ENCODE results near the gene COL13A1. TPM values are rescaled to one million over a fixed set of nuclear protein-coding genes. Genes with fewer than 3 reads are reported as not detected.
A peak's percentile ranks its signal among the peaks of the same experiment; 100 is the strongest.

The COL13A1 gene
- total RNA-seq, 1 donor from 2014 or later, result 25.6 TPM

DNA sequence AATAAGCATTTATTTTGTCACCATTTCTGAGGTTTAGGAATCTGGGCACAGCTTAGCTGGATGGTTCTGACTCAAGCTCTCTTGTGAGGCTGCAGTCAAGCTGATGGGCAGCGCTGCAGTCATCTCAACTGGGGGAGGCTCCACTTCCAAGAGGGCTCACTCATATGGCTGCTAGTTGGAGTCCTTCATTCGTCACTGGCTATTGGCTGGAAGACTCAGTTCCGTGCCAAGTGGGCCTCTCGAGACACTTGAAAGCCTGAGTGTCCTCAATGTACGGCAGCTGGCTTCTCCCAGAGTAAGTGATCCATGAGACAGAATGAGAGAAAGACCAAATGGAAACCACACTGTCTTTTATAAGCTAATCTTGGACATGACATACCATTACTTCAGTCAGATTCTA is 21.6 kb upstream of the COL13A1 start:
- Mint-ChIP-seq H3K36me3 (ENCODE audit: low read depth) (no peaks in the 10 kb centered on the region), H3K9me3 (ENCODE audit: low read depth) (no peaks in the 10 kb centered on the region), H3K27me3 (ENCODE audit: low read depth) (no peaks in the 10 kb centered on the region), H3K27ac (ENCODE audit: unreplicated experiment) (peak overlapping the region; percentile 19), H3K4me3 (ENCODE audit: unreplicated experiment) (no peak overlapping the region), H3K4me1 (ENCODE audit: low read depth) (no peaks in the 10 kb centered on the region)
- TF ChIP-seq, protein P1, sequence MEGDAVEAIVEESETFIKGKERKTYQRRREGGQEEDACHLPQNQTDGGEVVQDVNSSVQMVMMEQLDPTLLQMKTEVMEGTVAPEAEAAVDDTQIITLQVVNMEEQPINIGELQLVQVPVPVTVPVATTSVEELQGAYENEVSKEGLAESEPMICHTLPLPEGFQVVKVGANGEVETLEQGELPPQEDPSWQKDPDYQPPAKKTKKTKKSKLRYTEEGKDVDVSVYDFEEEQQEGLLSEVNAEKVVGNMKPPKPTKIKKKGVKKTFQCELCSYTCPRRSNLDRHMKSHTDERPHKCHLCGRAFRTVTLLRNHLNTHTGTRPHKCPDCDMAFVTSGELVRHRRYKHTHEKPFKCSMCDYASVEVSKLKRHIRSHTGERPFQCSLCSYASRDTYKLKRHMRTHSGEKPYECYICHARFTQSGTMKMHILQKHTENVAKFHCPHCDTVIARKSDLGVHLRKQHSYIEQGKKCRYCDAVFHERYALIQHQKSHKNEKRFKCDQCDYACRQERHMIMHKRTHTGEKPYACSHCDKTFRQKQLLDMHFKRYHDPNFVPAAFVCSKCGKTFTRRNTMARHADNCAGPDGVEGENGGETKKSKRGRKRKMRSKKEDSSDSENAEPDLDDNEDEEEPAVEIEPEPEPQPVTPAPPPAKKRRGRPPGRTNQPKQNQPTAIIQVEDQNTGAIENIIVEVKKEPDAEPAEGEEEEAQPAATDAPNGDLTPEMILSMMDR (IDR thresholded peaks at IDR 0.05), result no peak
- no peak for DNase-seq (ENCODE audit: low spot score)

DNA sequence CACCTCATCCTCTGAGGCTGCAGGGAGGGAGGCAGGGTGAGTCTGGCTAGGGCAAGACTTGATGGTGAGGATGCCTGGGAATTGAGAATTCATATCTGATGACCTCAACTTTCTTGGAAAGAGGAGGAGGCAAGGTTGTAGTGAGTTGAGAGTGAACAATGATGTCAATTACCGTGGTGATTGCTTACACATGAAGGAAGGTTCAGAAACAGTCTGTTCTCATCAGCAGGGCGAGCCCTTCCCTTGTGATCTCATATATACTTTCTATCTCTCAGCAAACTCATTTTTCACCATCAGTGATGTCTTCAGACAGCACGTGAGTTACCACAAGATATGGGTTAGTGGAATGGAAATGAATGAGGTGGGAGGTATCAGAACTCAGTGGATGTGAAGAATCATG is 20.1 kb upstream of the COL13A1 start:
- DNase-seq (ENCODE audit: low spot score), result no peak
- TF ChIP-seq, protein P1 (IDR thresholded peaks at IDR 0.05), result no peak
- Mint-ChIP-seq H3K4me3 (ENCODE audit: unreplicated experiment) (no peak overlapping the region), H3K36me3 (ENCODE audit: low read depth) (no peaks in the 10 kb centered on the region), H3K9me3 (ENCODE audit: low read depth) (no peaks in the 10 kb centered on the region), H3K27ac (ENCODE audit: unreplicated experiment) (no peak overlapping the region), H3K4me1 (ENCODE audit: low read depth) (peaks cover 11% of the 10 kb centered on the region), H3K27me3 (ENCODE audit: low read depth) (no peaks in the 10 kb centered on the region)

DNA sequence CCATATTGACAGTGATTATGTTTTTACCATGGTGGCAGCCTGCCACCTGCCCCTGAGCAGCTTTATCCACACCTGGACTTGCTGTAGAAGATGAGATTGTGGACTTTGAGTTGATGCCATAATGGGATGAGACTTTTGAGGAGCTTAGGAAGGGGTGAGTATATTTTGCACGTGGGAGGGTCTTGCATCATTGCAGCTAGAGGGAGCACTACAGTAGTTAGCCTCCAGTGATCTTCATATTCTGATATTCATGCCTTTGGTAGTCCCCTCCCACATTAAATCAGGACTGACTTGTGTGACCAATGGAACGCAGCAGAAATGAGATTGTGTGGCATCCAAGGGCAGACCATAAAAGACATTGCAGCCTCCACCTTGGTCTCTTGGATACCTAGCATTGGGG is 18.2 kb upstream of the COL13A1 start:
- Mint-ChIP-seq H3K9me3 (ENCODE audit: low read depth) (no peaks in the 10 kb centered on the region), H3K27ac (ENCODE audit: unreplicated experiment) (no peak overlapping the region), H3K27me3 (ENCODE audit: low read depth) (no peaks in the 10 kb centered on the region), H3K4me3 (ENCODE audit: unreplicated experiment) (no peak overlapping the region), H3K36me3 (ENCODE audit: low read depth) (no peaks in the 10 kb centered on the region), H3K4me1 (ENCODE audit: low read depth) (peaks cover 27% of the 10 kb centered on the region)
- no peak for DNase-seq (ENCODE audit: low spot score)
- TF ChIP-seq, protein P1 (IDR thresholded peaks at IDR 0.05), result peak; percentile 28

DNA sequence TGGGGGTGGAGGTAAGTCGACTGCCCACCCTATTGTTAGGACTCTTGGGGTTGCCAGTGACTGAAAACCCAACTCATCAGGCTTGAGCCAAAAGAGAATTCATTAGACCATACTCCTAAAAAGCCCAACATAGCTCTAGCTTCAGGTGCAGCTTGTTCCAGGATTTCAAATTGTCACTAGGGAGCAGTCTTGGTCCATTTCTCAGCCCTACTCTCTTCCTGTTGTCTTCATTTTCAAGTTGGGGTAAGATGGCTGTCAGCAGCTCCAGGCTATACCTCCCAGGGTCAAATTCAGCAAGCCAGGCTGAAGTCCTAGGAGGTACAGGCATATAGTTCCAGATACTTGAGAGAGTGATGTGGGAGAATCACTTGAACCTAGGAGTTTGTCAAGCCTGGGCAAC is 14.9 kb upstream of the COL13A1 start:
- H3K27ac Mint-ChIP-seq (ENCODE audit: unreplicated experiment), result peak overlapping the region; percentile 72
- no peaks in the 10 kb centered on the region for H3K36me3 Mint-ChIP-seq (ENCODE audit: low read depth)
- H3K4me1 Mint-ChIP-seq (ENCODE audit: low read depth), result peaks cover 53% of the 10 kb centered on the region
- H3K4me3 Mint-ChIP-seq (ENCODE audit: unreplicated experiment), result no peak overlapping the region
- H3K9me3 Mint-ChIP-seq (ENCODE audit: low read depth), result no peaks in the 10 kb centered on the region
- no peaks in the 10 kb centered on the region for H3K27me3 Mint-ChIP-seq (ENCODE audit: low read depth)
- TF ChIP-seq, protein P1 (IDR thresholded peaks at IDR 0.05), result peak; percentile 77
- DNase-seq (ENCODE audit: low spot score), result no peak

DNA sequence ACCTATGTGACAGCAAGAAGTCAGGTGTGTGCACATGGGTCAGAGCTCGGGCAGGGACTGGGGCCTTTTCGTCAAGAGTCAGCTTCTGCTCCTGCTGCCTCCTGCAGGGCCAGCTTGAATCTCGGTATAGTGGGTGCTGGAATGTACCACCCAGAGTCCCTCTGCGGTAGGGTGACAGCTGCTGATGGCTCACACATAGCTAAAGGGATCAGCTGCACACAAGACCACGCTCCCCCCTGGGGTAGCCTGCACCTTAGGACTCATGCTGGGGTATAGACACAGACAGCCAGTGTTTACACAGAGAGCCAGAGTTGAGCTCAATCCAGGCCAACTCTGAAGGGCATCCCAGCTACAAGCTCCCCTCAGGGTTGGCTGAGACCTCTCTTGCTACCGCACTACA is 14.0 kb upstream of the COL13A1 start:
- H3K27ac Mint-ChIP-seq (ENCODE audit: unreplicated experiment), result no peak overlapping the region
- no peaks in the 10 kb centered on the region for H3K27me3 Mint-ChIP-seq (ENCODE audit: low read depth)
- H3K4me3 Mint-ChIP-seq (ENCODE audit: unreplicated experiment), result no peak overlapping the region
- H3K36me3 Mint-ChIP-seq (ENCODE audit: low read depth), result no peaks in the 10 kb centered on the region
- H3K4me1 Mint-ChIP-seq (ENCODE audit: low read depth), result peaks cover 59% of the 10 kb centered on the region
- TF ChIP-seq, protein P1 (IDR thresholded peaks at IDR 0.05), result no peak
- no peaks in the 10 kb centered on the region for H3K9me3 Mint-ChIP-seq (ENCODE audit: low read depth)
- DNase-seq (ENCODE audit: low spot score), result no peak

All from chondrocyte (in vitro differentiated cells).